C4-2B (cell line): ENCODE data around the gene GRIN3B.

Source experiments
- ZFX ChIP-seq: fragments of 450-650 bp; IDR thresholded peaks from 2 replicates; pipeline ENCODE4 v1.6.1; 2017
- TF ChIP-seq, protein P1 (sequence below): fragments of 450-650 bp; conservative IDR thresholded peaks from 2 replicates; pipeline ENCODE4 v1.5.1; 2017; ENCODE audit warnings: mild to moderate bottlenecking

DNA sequence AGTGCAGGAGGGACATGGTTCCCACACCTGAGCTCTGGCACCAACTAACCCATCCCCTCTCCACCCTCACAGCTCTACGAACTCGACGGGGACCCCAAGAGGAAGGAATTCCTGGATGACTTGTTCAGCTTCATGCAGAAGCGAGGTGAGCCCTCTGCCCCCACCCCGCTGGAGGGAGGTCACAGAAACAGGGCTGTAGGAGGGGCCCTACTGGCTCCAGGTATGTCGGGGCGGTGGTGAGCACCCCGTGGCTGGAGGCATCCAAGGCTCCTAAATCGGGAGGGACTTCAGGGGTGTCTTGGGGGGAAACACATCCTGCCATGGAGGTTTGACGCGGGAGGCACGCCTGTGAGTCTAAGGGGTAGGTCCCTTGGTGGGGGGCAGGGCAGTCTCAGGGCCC lies 40.2 kb upstream of the GRIN3B start:
- TF ChIP-seq, protein P1, sequence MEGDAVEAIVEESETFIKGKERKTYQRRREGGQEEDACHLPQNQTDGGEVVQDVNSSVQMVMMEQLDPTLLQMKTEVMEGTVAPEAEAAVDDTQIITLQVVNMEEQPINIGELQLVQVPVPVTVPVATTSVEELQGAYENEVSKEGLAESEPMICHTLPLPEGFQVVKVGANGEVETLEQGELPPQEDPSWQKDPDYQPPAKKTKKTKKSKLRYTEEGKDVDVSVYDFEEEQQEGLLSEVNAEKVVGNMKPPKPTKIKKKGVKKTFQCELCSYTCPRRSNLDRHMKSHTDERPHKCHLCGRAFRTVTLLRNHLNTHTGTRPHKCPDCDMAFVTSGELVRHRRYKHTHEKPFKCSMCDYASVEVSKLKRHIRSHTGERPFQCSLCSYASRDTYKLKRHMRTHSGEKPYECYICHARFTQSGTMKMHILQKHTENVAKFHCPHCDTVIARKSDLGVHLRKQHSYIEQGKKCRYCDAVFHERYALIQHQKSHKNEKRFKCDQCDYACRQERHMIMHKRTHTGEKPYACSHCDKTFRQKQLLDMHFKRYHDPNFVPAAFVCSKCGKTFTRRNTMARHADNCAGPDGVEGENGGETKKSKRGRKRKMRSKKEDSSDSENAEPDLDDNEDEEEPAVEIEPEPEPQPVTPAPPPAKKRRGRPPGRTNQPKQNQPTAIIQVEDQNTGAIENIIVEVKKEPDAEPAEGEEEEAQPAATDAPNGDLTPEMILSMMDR = no peak
- TF ChIP-seq ZFX = no peak
